GM10248 (cell line): ENCODE measurements around the gene IRF4.

ENCODE experiments used
- CTCF ChIA-PET: fragments of 300-600 bp; sonication (Branson Sonifier 250); formaldehyde crosslinking; extraction: SDS; loops from one replicate; lab custom pipeline; 2021; ENCODE audit warnings: antibody characterized with exemption; lab: Yijun Ruan, JAX
- POLR2A ChIA-PET: fragments of 350-650 bp; sonication (Branson Sonifier 250); formaldehyde crosslinking; extraction: SDS; loops from one replicate; lab custom pipeline; 2020; ENCODE audit warnings: antibody characterized with exemption; lab: Yijun Ruan, JAX
- DNase-seq: peaks from one replicate; pipeline ENCODE4 v3.0.0; 2012; ENCODE audit errors: extremely low spot score
- TF ChIP-seq, protein P1 (sequence below): IDR thresholded peaks from 2 replicates; pipeline ENCODE4 v1.5.1; 2012; ENCODE audit warnings: mild to moderate bottlenecking, low read depth; ENCODE audit errors: extremely low read depth, missing control alignments, control extremely low read depth

The IRF4 gene

GRCh38 chr6:348860-349396, 42.6 kb upstream of the IRF4 start:
- TF ChIP-seq, protein P1, sequence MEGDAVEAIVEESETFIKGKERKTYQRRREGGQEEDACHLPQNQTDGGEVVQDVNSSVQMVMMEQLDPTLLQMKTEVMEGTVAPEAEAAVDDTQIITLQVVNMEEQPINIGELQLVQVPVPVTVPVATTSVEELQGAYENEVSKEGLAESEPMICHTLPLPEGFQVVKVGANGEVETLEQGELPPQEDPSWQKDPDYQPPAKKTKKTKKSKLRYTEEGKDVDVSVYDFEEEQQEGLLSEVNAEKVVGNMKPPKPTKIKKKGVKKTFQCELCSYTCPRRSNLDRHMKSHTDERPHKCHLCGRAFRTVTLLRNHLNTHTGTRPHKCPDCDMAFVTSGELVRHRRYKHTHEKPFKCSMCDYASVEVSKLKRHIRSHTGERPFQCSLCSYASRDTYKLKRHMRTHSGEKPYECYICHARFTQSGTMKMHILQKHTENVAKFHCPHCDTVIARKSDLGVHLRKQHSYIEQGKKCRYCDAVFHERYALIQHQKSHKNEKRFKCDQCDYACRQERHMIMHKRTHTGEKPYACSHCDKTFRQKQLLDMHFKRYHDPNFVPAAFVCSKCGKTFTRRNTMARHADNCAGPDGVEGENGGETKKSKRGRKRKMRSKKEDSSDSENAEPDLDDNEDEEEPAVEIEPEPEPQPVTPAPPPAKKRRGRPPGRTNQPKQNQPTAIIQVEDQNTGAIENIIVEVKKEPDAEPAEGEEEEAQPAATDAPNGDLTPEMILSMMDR: no peak
- POLR2A ChIA-PET: interaction anchor here (0.5 to 1.3 kb wide), 3 partner anchors 16 to 53 kb away, joined by 5 to 6 read pairs (median 6); partner anchors contain the start of gene IRF4
- CTCF ChIA-PET: interaction anchor here (1.1 to 7.7 kb wide), 7 partner anchors 9 to 200 kb away, joined by 3 to 76 read pairs (median 6); no protein-coding TSS in a partner anchor
- DNase-seq: no peak

DNA sequence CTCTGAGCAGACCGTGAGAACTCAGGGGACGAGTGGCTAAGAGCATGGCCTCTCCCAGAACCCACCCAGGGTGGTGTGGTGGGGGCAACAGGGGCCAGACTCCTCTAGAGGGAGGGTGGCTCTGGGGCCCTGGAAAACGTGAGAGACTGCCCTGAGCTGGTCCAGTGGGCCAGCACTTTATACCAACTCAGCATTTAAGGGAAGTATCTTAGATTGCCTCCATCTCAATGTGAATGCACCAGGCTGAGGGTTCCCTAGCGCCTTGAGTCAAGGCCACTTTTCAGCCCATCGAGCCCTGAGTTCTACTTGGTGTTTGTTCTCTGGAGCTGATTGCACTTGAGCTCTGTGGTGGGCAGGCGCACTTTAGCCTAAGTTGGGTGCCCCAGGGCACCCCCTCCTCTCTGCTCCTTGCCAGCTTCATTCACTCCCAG, 42.0 kb upstream of the IRF4 start:
- POLR2A ChIA-PET: interaction anchor here (0.7 to 1.3 kb wide), 3 partner anchors 15 to 47 kb away, joined by 3 to 6 read pairs (median 5); partner anchors contain the start of gene IRF4
- TF ChIP-seq, protein P1: no peak
- CTCF ChIA-PET: interaction anchor here (0.7 to 7.7 kb wide), 8 partner anchors 9 to 161 kb away, joined by 3 to 76 read pairs (median 6); no protein-coding TSS in a partner anchor
- no peak for DNase-seq

DNA sequence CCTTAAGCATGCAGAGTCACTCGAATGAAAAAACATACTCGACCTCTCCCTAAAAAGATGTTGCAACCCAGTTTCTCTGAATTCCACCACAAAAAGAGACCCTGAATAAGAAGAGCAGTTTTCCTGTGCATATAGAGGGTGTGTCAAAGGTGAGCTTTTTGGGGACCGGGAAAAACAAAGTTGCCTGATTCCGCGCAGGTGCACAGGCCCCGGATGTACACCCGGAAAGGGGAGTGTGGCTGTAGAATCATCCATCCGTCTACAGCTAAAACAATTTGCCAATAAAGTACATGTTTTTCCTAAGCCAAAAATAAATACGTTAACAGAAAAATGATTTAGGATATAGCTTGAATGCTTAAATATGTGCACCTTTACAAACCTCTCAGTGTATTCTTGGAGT, 41.2 kb upstream of the IRF4 start:
- no peak for DNase-seq
- POLR2A ChIA-PET: interaction anchor here (1.3 kb wide), 2 partner anchors 14 to 41 kb away, joined by 5 to 6 read pairs; partner anchors contain the start of gene IRF4
- CTCF ChIA-PET: interaction anchor here (1.2 to 7.7 kb wide), 7 partner anchors 10 to 162 kb away, joined by 4 to 76 read pairs (median 10); no protein-coding TSS in a partner anchor
- TF ChIP-seq, protein P1: no peak

DNA sequence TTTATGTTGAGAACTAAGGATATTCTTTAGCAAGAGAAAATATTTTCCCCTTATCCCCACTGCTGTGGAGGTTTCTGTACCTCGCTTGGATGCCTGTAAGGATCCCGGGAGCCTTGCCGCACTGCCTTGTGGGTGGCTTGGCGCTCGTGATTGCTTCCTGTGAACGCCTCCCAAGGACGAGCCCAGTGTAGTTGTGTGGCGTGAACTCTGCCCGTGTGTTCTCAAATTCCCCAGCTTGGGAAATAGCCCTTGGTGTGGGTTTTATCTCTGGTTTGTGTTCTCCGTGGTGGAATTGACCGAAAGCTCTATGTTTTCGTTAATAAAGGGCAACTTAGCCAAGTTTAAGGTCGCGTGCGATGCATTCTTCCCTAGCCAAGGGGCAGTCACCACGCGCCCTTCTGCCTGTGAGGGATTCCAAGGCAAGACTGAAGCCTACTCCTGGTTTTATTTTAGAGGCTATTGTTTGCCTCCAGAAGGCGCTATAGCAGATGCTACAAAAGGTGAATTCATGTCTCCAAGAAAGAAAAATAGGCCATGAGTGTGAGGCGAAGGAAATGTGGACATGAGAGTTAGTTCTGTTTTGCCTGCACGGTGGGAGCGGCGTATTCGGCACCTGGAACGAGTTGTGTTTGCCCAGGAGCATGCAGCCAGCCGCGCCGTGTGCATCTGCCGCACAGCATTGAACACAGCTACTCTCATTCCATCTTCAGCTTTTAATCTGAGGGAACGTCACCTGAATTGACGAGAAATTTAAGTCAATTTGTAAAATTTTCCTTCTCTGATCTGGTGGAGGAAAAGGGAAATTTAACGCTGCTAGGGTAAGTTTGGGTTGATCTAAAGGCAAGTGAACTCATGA, 40.3 kb upstream of the IRF4 start:
- DNase-seq: no peak
- CTCF ChIA-PET: interaction anchor here (1.0 to 7.7 kb wide), 10 partner anchors 11 to 163 kb away, joined by 3 to 76 read pairs (median 5); no protein-coding TSS in a partner anchor
- POLR2A ChIA-PET: no interaction called here
- TF ChIP-seq, protein P1: no peak

- CTCF ChIA-PET: interaction anchor here (1.0 to 7.7 kb wide), 10 partner anchors 10 to 87 kb away, joined by 3 to 76 read pairs (median 4); no protein-coding TSS in a partner anchor
- POLR2A ChIA-PET: interaction anchor here (0.6 kb wide), 1 partner anchor 333 kb away, joined by 3 read pairs; no protein-coding TSS in a partner anchor
- TF ChIP-seq, protein P1: no peak
These were observed 39.7 kb upstream of the IRF4 start for GRCh38 chr6:351867-352289.

GRCh38 chr6:352474-352873, 39.1 kb upstream of the IRF4 start:
- no peak for DNase-seq
- POLR2A ChIA-PET: interaction anchor here (0.6 kb wide), 1 partner anchor 333 kb away, joined by 3 read pairs; no protein-coding TSS in a partner anchor
- TF ChIP-seq, protein P1: no peak
- CTCF ChIA-PET: interaction anchor here (1.0 to 7.7 kb wide), 9 partner anchors 10 to 164 kb away, joined by 3 to 76 read pairs (median 3); no protein-coding TSS in a partner anchor

More at GRCh38 chr6:351867-352289, 39.7 kb upstream of the IRF4 start:
- no peak for DNase-seq
